ENCODE data around the gene VPS13D.

GRCh38 chr1:12279728-12280464 is 50.1 kb downstream of the VPS13D start:
- TF ChIP-seq, protein P1, sequence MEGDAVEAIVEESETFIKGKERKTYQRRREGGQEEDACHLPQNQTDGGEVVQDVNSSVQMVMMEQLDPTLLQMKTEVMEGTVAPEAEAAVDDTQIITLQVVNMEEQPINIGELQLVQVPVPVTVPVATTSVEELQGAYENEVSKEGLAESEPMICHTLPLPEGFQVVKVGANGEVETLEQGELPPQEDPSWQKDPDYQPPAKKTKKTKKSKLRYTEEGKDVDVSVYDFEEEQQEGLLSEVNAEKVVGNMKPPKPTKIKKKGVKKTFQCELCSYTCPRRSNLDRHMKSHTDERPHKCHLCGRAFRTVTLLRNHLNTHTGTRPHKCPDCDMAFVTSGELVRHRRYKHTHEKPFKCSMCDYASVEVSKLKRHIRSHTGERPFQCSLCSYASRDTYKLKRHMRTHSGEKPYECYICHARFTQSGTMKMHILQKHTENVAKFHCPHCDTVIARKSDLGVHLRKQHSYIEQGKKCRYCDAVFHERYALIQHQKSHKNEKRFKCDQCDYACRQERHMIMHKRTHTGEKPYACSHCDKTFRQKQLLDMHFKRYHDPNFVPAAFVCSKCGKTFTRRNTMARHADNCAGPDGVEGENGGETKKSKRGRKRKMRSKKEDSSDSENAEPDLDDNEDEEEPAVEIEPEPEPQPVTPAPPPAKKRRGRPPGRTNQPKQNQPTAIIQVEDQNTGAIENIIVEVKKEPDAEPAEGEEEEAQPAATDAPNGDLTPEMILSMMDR (IDR thresholded peaks at IDR 0.05; ENCODE audit: borderline replicate concordance, extremely low read depth, low read length, poor library complexity, severe bottlenecking), result no peak
- no peak for TF ChIP-seq EZH2 (IDR thresholded peaks at IDR 0.05; ENCODE audit: borderline replicate concordance, low read depth, low read length, severe bottlenecking)
